CD14-positive monocyte (primary cell): ENCODE measurements around the gene SPATS2. TPM values are rescaled to one million over a fixed set of nuclear protein-coding genes. Genes with fewer than 3 reads are reported as not detected.
A peak's percentile ranks its signal among the peaks of the same experiment; 100 is the strongest.

Source experiments
- DNase-seq, 3 donors: peaks; one replicate each; pipeline ENCODE4 v3.0.0-alpha.2; 2011 to 2022
- H2AFZ ChIP-seq: 2 replicates; pipeline ENCODE4 v1.6.0; 2012; ENCODE audit warnings: mild to moderate bottlenecking, low read depth, low read length, inconsistent platforms; ENCODE audit not compliant: insufficient read depth, poor library complexity, severe bottlenecking
- H3K27ac ChIP-seq, 2 donors: 1 replicate in 1 of 2; 2 replicates in 1 of 2; pipeline ENCODE4 v1.5.1; 2012 to 2013; ENCODE audit warnings: low read length in 2 of 2, control low read depth in 1 of 2, inconsistent platforms in 1 of 2, low read depth in 1 of 2, mild to moderate bottlenecking in 1 of 2
- H3K27me3 ChIP-seq, 2 donors: one replicate each; pipeline versions ENCODE4 v1.6.0 to v1.6.1; 2011 to 2013; ENCODE audit warnings: low read length in 2 of 2; ENCODE audit not compliant: control insufficient read depth in 2 of 2, insufficient read depth in 2 of 2
- H3K36me3 ChIP-seq, 2 donors: replicated peaks in 1 of 2; 1 replicate in 1 of 2; 2 replicates in 1 of 2; pipeline versions ENCODE4 v1.5.1 to v1.6.1; 2012 to 2013; ENCODE audit warnings: low read length in 2 of 2, control low read depth in 1 of 2, inconsistent platforms in 1 of 2, mild to moderate bottlenecking in 1 of 2; ENCODE audit not compliant: insufficient read depth in 2 of 2, control insufficient read depth in 1 of 2
- H3K4me1 ChIP-seq, 2 donors: 1 replicate in 1 of 2; 2 replicates in 1 of 2; pipeline versions ENCODE4 v1.5.1 to v1.6.1; 2012 to 2013; ENCODE audit warnings: low read length in 2 of 2, control low read depth in 1 of 2, inconsistent platforms in 1 of 2, mild to moderate bottlenecking in 1 of 2, moderate library complexity in 1 of 2; ENCODE audit not compliant: insufficient read depth in 2 of 2, control insufficient read depth in 1 of 2
- H3K4me2 ChIP-seq: replicated peaks from 2 replicates; pipeline ENCODE3; 2012; ENCODE audit warnings: low read length, moderate library complexity, mild to moderate bottlenecking; ENCODE audit not compliant: poor library complexity, severe bottlenecking; ENCODE audit errors: extremely low read depth
- H3K4me3 ChIP-seq, 3 experiments: fragments of 200-600 bp in 1 of 3; sonication (generic) in 1 of 3; replicated peaks in 1 of 3; 1 replicate in 2 of 3; 2 replicates in 1 of 3; pipeline ENCODE4 v1.5.1; 2011 to 2013; ENCODE audit warnings: low read length in 3 of 3, mild to moderate bottlenecking in 3 of 3, control low read depth in 2 of 3, low read depth in 2 of 3, inconsistent platforms in 1 of 3, moderate library complexity in 1 of 3
- H3K79me2 ChIP-seq: 2 replicates; pipeline ENCODE4 v1.6.0; 2012; ENCODE audit warnings: mild to moderate bottlenecking, control low read depth, inconsistent platforms, low read length, moderate library complexity; ENCODE audit not compliant: insufficient read depth
- H3K9ac ChIP-seq: 2 replicates; pipeline ENCODE4 v1.6.0; 2017; ENCODE audit warnings: low read length, mild to moderate bottlenecking; ENCODE audit not compliant: insufficient read depth, poor library complexity, severe bottlenecking
- H3K9me3 ChIP-seq, 2 donors: replicated peaks in 1 of 2; 1 replicate in 1 of 2; 2 replicates in 1 of 2; pipeline versions ENCODE4 v1.5.1 to v1.6.1; 2012 to 2013; ENCODE audit warnings: low read length in 2 of 2, control low read depth in 1 of 2; ENCODE audit not compliant: control insufficient read depth in 1 of 2, insufficient read depth in 1 of 2
- H4K20me1 ChIP-seq: 2 replicates; pipeline ENCODE4 v1.6.0; 2012; ENCODE audit warnings: mild to moderate bottlenecking, low read length, control low read depth, moderate library complexity; ENCODE audit not compliant: insufficient read depth
- H3K27ac Mint-ChIP-seq, 7 donors: one replicate each; pipeline ENCODE4 v1.8.0; 2020; ENCODE audit warnings: mild to moderate bottlenecking in 7 of 7, mixed read lengths in 7 of 7, moderate library complexity in 6 of 7, inconsistent platforms in 2 of 7
- H3K27me3 Mint-ChIP-seq, 3 donors: one replicate each; pipeline ENCODE4 v1.8.0; 2021 to 2022; ENCODE audit warnings: low read depth in 3 of 3, mild to moderate bottlenecking in 3 of 3, mixed read lengths in 3 of 3, moderate library complexity in 3 of 3, inconsistent platforms in 1 of 3
- H3K36me3 Mint-ChIP-seq, 2 donors: one replicate each; pipeline ENCODE4 v1.8.0; 2020; ENCODE audit warnings: mixed read lengths in 2 of 2, inconsistent platforms in 1 of 2, mild to moderate bottlenecking in 1 of 2
- H3K4me1 Mint-ChIP-seq: one replicate; pipeline ENCODE4 v1.8.0; 2020; ENCODE audit warnings: mild to moderate bottlenecking, mixed read lengths
- H3K4me3 Mint-ChIP-seq, 2 donors: one replicate each; pipeline ENCODE4 v1.8.0; 2020; ENCODE audit warnings: mild to moderate bottlenecking in 2 of 2, mixed read lengths in 2 of 2, moderate library complexity in 1 of 2
- H3K9me3 Mint-ChIP-seq, 7 donors: one replicate each; pipeline ENCODE4 v1.8.0; 2020 to 2022; ENCODE audit warnings: mixed read lengths in 7 of 7, mild to moderate bottlenecking in 6 of 7, moderate library complexity in 6 of 7, inconsistent platforms in 2 of 7
- CTCF ChIP-seq: fragments of 200-600 bp; IDR thresholded peaks from one replicate; pipeline ENCODE4 v1.8.0; 2022; ENCODE audit warnings: antibody characterized with exemption, mild to moderate bottlenecking
- WGBS: methylation state at CpG from one replicate; pipeline ENCODE4 v1.1.5; 2013; ENCODE audit warnings: missing lambda C conversion rate; ENCODE audit not compliant: insufficient coverage; 5-methylcytosine and 5-hydroxymethylcytosine counted together
- intact Hi-C, 2 donors: fragments of 100-400 bp; cut with micrococcal nuclease; formaldehyde crosslinking; loops; one replicate each; pipeline versions ENCODE4 v1.15.0 to v1.15.1; 2023
- polyA plus RNA-seq, 3 donors: library from polyadenylated mRNA; depleted of rRNA in 1 of 3; unstranded in 2 of 3; stranded (reverse) in 1 of 3; fragments of 300-500 nt in 2 of 3; fragments of >200 nt in 1 of 3; fragmentation: Illumina TruSeq in 2 of 3; gene quantifications; 1 replicate in 2 of 3; 2 replicates in 1 of 3; pipeline ENCODE4 v1.2.3, GENCODE V29; 2012 to 2021

The SPATS2 gene
- polyA plus RNA-seq, 3 donors = 1.1 to 3.2 (median 1.8) TPM

GRCh38 chr12:49554266-49554665 is 187.0 kb downstream of the SPATS2 start:
- Histone ChIP-seq H3K4me2 (no peak overlapping the region), H3K4me3 (no peak overlapping the region), H4K20me1 (no peaks in the 10 kb centered on the region), H3K27me3 (peaks cover 0 to 11% of the 10 kb centered on the region in 2 donors), H3K4me1 (peaks cover 1 to 2% of the 10 kb centered on the region in 2 donors), H3K27ac (no peak overlapping the region), H3K9ac (no peak overlapping the region), H2AFZ (no peak overlapping the region), H3K79me2 (no peaks in the 10 kb centered on the region), H3K9me3 (no peaks in the 10 kb centered on the region), H3K36me3 (peaks cover 34 to 38% of the 10 kb centered on the region in 2 donors)
- 91% methylated on average over 14 of the region's 15 CpGs for WGBS
- intact Hi-C loops = no loop called here
- peaks cover 2% of the 10 kb centered on the region for H3K4me1 Mint-ChIP-seq
- no peak overlapping the region for H3K4me3 Mint-ChIP-seq
- H3K9me3 Mint-ChIP-seq = peaks cover 0 to 3% (median 0%) of the 10 kb centered on the region in 7 donors
- DNase-seq = no peak
- TF ChIP-seq CTCF = no peak
- H3K36me3 Mint-ChIP-seq = peaks cover 25 to 31% of the 10 kb centered on the region in 2 donors
- H3K27me3 Mint-ChIP-seq = peaks cover 14 to 27% (median 25%) of the 10 kb centered on the region in 3 donors
- H3K27ac Mint-ChIP-seq = peak overlapping the region in 2 of 7 donors; percentile 8 to 72

GRCh38 chr12:49555631-49556390 is 188.5 kb downstream of the SPATS2 start:
- Mint-ChIP-seq H3K27me3 (peaks cover 7 to 15% (median 12%) of the 10 kb centered on the region in 3 donors), H3K36me3 (peaks cover 37 to 47% of the 10 kb centered on the region in 2 donors), H3K4me1 (peaks cover 2% of the 10 kb centered on the region), H3K9me3 (peaks cover 0 to 3% (median 0%) of the 10 kb centered on the region in 7 donors), H3K4me3 (peak overlapping the region in 1 of 2 donors; percentile 24), H3K27ac (no peak overlapping the region)
- Histone ChIP-seq H3K4me1 (no peaks in the 10 kb centered on the region), H3K4me2 (no peak overlapping the region), H4K20me1 (no peaks in the 10 kb centered on the region), H3K27ac (no peak overlapping the region), H3K9ac (no peak overlapping the region), H3K4me3 (no peak overlapping the region), H2AFZ (no peak overlapping the region), H3K9me3 (no peaks in the 10 kb centered on the region), H3K79me2 (no peaks in the 10 kb centered on the region), H3K27me3 (peaks cover 0 to 5% of the 10 kb centered on the region in 2 donors), H3K36me3 (peaks cover 49 to 54% of the 10 kb centered on the region in 2 donors)
- DNase-seq = no peak
- 93% methylated on average over 10 of the region's 18 CpGs for WGBS
- intact Hi-C loops = no loop called here
- no peak for TF ChIP-seq CTCF
